Epithelial cell of esophagus (primary cell): ENCODE results near the gene SPOCK1.

Experiments
- DNase-seq: peaks from one replicate; pipeline ENCODE4 v3.0.0; 2010; ENCODE audit warnings: low read depth
- H3K4me3 ChIP-seq: 2 replicates; pipeline ENCODE4 v1.5.1; 2011; ENCODE audit warnings: mild to moderate bottlenecking, low read length, control low read depth
- TF ChIP-seq, protein P1 (sequence below): IDR thresholded peaks from 2 replicates; pipeline ENCODE4 v1.5.1; 2011; ENCODE audit warnings: low read depth, mild to moderate bottlenecking, low read length, control low read depth, inconsistent platforms; ENCODE audit not compliant: insufficient read depth; ENCODE audit errors: missing control alignments

Gene SPOCK1

DNA sequence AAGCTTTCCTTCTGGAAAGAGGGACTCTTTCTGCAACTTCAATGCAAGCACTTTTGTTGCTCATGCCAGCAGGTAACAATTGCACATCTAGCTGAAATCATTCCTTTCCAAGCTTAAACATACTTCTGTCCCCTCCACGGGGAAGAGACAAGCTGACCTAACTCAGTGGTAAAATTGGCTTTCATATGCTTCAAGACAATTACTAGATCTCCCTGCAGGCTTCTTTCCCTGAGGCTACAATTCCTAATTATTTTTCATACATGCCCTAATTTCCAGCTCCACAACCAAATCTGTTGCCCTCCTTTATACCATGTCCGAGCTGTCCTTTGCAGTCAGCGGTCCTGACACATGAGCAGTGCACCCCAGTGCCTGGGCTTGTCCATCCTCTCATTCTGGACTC is 324.9 kb downstream of the SPOCK1 start:
- no peak for DNase-seq
- TF ChIP-seq, protein P1, sequence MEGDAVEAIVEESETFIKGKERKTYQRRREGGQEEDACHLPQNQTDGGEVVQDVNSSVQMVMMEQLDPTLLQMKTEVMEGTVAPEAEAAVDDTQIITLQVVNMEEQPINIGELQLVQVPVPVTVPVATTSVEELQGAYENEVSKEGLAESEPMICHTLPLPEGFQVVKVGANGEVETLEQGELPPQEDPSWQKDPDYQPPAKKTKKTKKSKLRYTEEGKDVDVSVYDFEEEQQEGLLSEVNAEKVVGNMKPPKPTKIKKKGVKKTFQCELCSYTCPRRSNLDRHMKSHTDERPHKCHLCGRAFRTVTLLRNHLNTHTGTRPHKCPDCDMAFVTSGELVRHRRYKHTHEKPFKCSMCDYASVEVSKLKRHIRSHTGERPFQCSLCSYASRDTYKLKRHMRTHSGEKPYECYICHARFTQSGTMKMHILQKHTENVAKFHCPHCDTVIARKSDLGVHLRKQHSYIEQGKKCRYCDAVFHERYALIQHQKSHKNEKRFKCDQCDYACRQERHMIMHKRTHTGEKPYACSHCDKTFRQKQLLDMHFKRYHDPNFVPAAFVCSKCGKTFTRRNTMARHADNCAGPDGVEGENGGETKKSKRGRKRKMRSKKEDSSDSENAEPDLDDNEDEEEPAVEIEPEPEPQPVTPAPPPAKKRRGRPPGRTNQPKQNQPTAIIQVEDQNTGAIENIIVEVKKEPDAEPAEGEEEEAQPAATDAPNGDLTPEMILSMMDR: no peak

GRCh38 chr5:137172258-137172657 is 326.9 kb downstream of the SPOCK1 start:
- TF ChIP-seq, protein P1: no peak
- H3K4me3 ChIP-seq: no peak overlapping the region
- no peak for DNase-seq

More for the DNA sequence above, 324.9 kb downstream of the SPOCK1 start:
- no peak overlapping the region for H3K4me3 ChIP-seq

DNA sequence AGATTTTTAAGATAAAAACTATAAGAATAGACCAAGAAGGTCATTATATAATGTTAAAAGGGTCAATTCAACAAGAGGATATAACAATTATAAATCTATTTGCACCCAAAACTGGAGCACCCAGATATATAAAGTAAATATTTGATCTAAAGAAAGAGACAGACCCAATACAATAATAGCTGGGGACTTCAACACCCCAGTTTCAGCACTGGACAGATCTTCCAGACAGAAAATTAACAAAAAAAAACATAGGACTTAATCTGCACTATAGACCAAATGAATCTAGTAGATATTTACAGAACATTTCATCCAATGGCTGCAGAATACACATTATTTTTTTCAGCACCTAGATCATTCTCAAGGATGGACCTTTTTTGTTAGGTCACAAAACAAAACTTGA is 331.9 kb downstream of the SPOCK1 start:
- TF ChIP-seq, protein P1: no peak
- peak; percentile 5 for DNase-seq
- H3K4me3 ChIP-seq: no peak overlapping the region

DNA sequence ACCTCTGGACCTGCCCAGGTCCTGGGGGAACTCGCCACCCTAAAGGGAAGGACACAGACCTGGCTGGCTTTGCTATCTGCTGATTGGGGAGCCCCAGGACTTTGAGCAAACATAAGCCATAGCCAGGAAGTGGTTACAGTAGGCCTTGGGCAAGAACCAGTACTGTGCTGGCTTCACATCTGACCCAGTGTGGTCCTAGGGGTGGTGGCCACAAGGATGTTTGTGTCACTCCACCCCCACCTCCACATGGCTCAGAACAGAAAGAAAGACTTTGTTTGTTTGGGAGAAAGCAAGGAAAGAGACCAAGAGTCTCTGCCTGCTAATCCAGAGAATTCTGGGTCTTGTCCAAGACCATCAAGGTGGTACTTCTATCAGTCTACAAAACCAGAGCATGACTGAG is 334.2 kb downstream of the SPOCK1 start:
- no peak overlapping the region for H3K4me3 ChIP-seq
- TF ChIP-seq, protein P1: no peak

GRCh38 chr5:137164536-137164935 is 334.6 kb downstream of the SPOCK1 start:
- TF ChIP-seq, protein P1: no peak
- H3K4me3 ChIP-seq: no peak overlapping the region
- no peak for DNase-seq

More for the DNA sequence above, 334.2 kb downstream of the SPOCK1 start:
- no peak for DNase-seq

DNA sequence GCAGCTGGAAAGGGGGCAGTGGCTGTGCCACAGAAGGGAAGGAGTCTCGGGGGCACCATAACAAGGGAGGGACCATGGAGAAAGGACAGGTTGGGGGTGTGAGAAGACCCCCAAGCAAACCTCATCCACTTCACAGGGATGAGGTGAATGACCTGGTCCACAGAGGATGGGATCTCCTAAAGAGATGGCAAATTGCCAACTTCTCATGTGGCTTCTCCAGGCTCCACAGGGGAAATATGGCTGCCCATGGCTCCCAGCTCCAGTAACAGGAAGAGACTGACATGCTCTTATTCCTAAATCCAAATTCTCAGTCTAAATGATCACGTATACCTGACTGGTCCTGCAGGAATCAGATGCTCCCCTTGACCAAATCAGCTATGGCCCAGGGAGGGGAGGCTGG is 340.4 kb downstream of the SPOCK1 start:
- TF ChIP-seq, protein P1: no peak
- no peak for DNase-seq
- no peak overlapping the region for H3K4me3 ChIP-seq

DNA sequence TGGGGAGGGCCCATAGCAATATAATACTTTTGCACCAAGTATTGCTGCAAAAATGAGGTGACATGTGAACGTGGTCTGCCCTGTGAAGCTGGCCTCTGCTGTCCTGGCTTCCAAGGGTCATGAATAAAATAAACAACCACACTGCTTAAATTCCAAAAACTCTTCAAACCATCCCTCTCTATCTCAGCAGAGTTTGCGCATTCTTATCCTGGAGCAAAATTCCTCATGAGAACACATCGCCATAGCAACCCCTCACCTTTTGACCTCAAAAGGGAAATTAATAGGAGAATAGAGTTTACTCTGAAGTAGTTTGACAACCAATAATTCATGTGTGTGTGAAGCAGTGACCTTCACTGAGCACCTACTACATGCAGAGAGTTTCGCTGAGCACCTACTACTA is 342.9 kb downstream of the SPOCK1 start:
- no peak overlapping the region for H3K4me3 ChIP-seq
- DNase-seq: no peak
- TF ChIP-seq, protein P1: no peak
